ENCODE results near the gene HARBI1. TPM values are rescaled to one million over a fixed set of nuclear protein-coding genes. Genes with fewer than 3 reads are reported as not detected.
A peak's percentile ranks its signal among the peaks of the same experiment; 100 is the strongest.

HARBI1 gene
- total RNA-seq, 4 donors from 2014 or later = 1.2 to 6.9 (median 3.3) TPM

- H3K27ac ChIP-seq = peak overlapping the region in 3 of 4 donors; percentile 92 to 99 (median 94)
- TF ChIP-seq POLR2A (IDR thresholded peaks at IDR 0.05) = no peak
- TF ChIP-seq CTCF (IDR thresholded peaks at IDR 0.05 in 4 of 5, conservative IDR thresholded peaks at IDR 0.05 in 1 of 5) = no peak
- peaks cover 0 to 13% of the 10 kb centered on the region in 2 donors for H3K36me3 ChIP-seq
- DNase-seq = no peak
- no peak for ATAC-seq
- in situ Hi-C loops (cut with MboI; ENCODE audit: low sequenced_read_pairs in 4 of 4) = no loop called here
- intact Hi-C loops (cut with DNase I; ENCODE audit: low total_unique reads) = no loop called here
- no peaks in the 10 kb centered on the region for H3K9me3 ChIP-seq
- H3K4me3 ChIP-seq = peak overlapping the region in 3 of 4 donors; percentile 81 to 100 (median 86)
- H3K27me3 ChIP-seq = no peaks in the 10 kb centered on the region
- peaks cover 21 to 24% of the 10 kb centered on the region in 2 donors for H3K4me1 ChIP-seq
Observed at GRCh38 chr11:46618837-46619236, 1.8 kb upstream of the HARBI1 start.

GRCh38 chr11:46617972-46618314 is 916 bp upstream of the HARBI1 start:
- peaks cover 0 to 8% of the 10 kb centered on the region in 2 donors for H3K36me3 ChIP-seq
- in situ Hi-C loops (cut with MboI; ENCODE audit: low sequenced_read_pairs in 4 of 4) (no loop called here), intact Hi-C loops (cut with DNase I; ENCODE audit: low total_unique reads) (loop anchor here (1.0 to 2.0 kb wide), 3 partner anchors 24 to 225 kb away; partner anchors contain the start of gene AMBRA1)
- H3K4me1 ChIP-seq = peaks cover 21 to 24% of the 10 kb centered on the region in 2 donors
- no peak for ATAC-seq
- no peak for DNase-seq
- no peaks in the 10 kb centered on the region for H3K27me3 ChIP-seq
- H3K27ac ChIP-seq = peak overlapping the region; percentile 92 to 99 (median 96)
- H3K4me3 ChIP-seq = peak overlapping the region; percentile 81 to 100 (median 93)
- H3K9me3 ChIP-seq = no peaks in the 10 kb centered on the region
- TF ChIP-seq CTCF (IDR thresholded peaks at IDR 0.05 in 4 of 5, conservative IDR thresholded peaks at IDR 0.05 in 1 of 5) (no peak), POLR2A (IDR thresholded peaks at IDR 0.05) (no peak)

- in situ Hi-C loops (cut with MboI; ENCODE audit: low sequenced_read_pairs in 4 of 4) = no loop called here
- Histone ChIP-seq H3K9me3 (no peaks in the 10 kb centered on the region), H3K27me3 (no peaks in the 10 kb centered on the region), H3K36me3 (no peaks in the 10 kb centered on the region), H3K4me3 (peak overlapping the region; percentile 81 to 100 (median 93)), H3K4me1 (peaks cover 27 to 30% of the 10 kb centered on the region in 2 donors), H3K27ac (peak overlapping the region; percentile 92 to 99 (median 96))
- DNase-seq (no peak), ATAC-seq (peak; percentile 50 to 62)
- intact Hi-C loops (cut with DNase I; ENCODE audit: low total_unique reads) = loop anchor here (1.0 to 2.0 kb wide), 3 partner anchors 22 to 224 kb away; partner anchors contain the start of gene AMBRA1
- TF ChIP-seq CTCF (IDR thresholded peaks at IDR 0.05 in 4 of 5, conservative IDR thresholded peaks at IDR 0.05 in 1 of 5) (no peak), POLR2A (IDR thresholded peaks at IDR 0.05) (peak in 1 of 2 donors; percentile 85)
Observed at GRCh38 chr11:46616551-46617133, 385 bp downstream of the HARBI1 start.

GRCh38 chr11:46615756-46616155 is 1.3 kb downstream of the HARBI1 start:
- Histone ChIP-seq H3K36me3 (no peaks in the 10 kb centered on the region), H3K9me3 (no peaks in the 10 kb centered on the region), H3K4me1 (peaks cover 32 to 34% of the 10 kb centered on the region in 2 donors), H3K27me3 (no peaks in the 10 kb centered on the region), H3K4me3 (no peak overlapping the region), H3K27ac (peak overlapping the region in 1 of 4 donors; percentile 92)
- in situ Hi-C loops (cut with MboI; ENCODE audit: low sequenced_read_pairs in 4 of 4) (no loop called here), intact Hi-C loops (cut with DNase I; ENCODE audit: low total_unique reads) (loop anchor here (2.0 kb wide), 2 partner anchors 61 to 223 kb away; no protein-coding TSS in a partner anchor)
- no peak for DNase-seq
- no peak for ATAC-seq
- TF ChIP-seq POLR2A (IDR thresholded peaks at IDR 0.05) = no peak
- TF ChIP-seq CTCF (IDR thresholded peaks at IDR 0.05 in 4 of 5, conservative IDR thresholded peaks at IDR 0.05 in 1 of 5) = no peak
